Activated T-cell treated with anti-CD3 and anti-CD28 coated beads, Interleukin-2, amount 50 U/mL, for 72 hours (primary cell): Measurements from ENCODE around the gene ZC3H7B. TPM values are rescaled to one million over a fixed set of nuclear protein-coding genes. Genes with fewer than 3 reads are reported as not detected.

ENCODE experiments used
- ATAC-seq, 2 donors: fragments of 150-1000 bp; cut with Tn5 transposase; replicated peaks in 1 of 2; 2 replicates each; pipeline ENCODE4 v1.10.0; 2021; ENCODE audit warnings: moderate library complexity in 2 of 2, mild to moderate bottlenecking in 1 of 2
- DNase-seq, 2 donors: peaks; one replicate each; pipeline ENCODE4 v3.0.0; 2021 to 2022; ENCODE audit warnings: mixed read lengths in 1 of 2
- H3K27ac Mint-ChIP-seq: one replicate; pipeline ENCODE4 v1.8.0; 2022; ENCODE audit warnings: mild to moderate bottlenecking, moderate library complexity, mixed read lengths
- H3K27me3 Mint-ChIP-seq: one replicate; pipeline ENCODE4 v1.8.0; 2022; ENCODE audit warnings: low read depth, mixed read lengths
- H3K36me3 Mint-ChIP-seq, 2 donors: one replicate each; pipeline ENCODE4 v1.8.0; 2022; ENCODE audit warnings: mixed read lengths in 2 of 2, mild to moderate bottlenecking in 1 of 2; ENCODE audit not compliant: insufficient read depth in 2 of 2
- H3K4me1 Mint-ChIP-seq: one replicate; pipeline ENCODE4 v1.8.0; 2022; ENCODE audit warnings: low read depth, mixed read lengths
- H3K4me3 Mint-ChIP-seq, 2 donors: one replicate each; pipeline ENCODE4 v1.8.0; 2022; ENCODE audit warnings: mild to moderate bottlenecking in 2 of 2, mixed read lengths in 2 of 2, moderate library complexity in 2 of 2
- H3K9me3 Mint-ChIP-seq, 2 donors: one replicate each; pipeline ENCODE4 v1.8.0; 2022; ENCODE audit warnings: mixed read lengths in 2 of 2
- total RNA-seq, 2 donors: library from RNA; stranded (reverse); gene quantifications; one replicate each; pipeline ENCODE4 v1.2.3, GENCODE V29; 2022

ZC3H7B gene
- total RNA-seq, 2 donors from 2014 or later = 46.1 to 52.4 TPM

GRCh38 chr22:41368543-41369423, 67.5 kb downstream of the ZC3H7B start:
- no peaks in the 10 kb centered on the region for H3K36me3 Mint-ChIP-seq
- H3K27me3 Mint-ChIP-seq = no peaks in the 10 kb centered on the region
- ATAC-seq = no peak
- no peak overlapping the region for H3K27ac Mint-ChIP-seq
- no peaks in the 10 kb centered on the region for H3K4me1 Mint-ChIP-seq
- H3K9me3 Mint-ChIP-seq = no peaks in the 10 kb centered on the region
- H3K4me3 Mint-ChIP-seq = no peak overlapping the region
- DNase-seq = no peak

GRCh38 chr22:41369424-41369745, 68.1 kb downstream of the ZC3H7B start:
- H3K4me1 Mint-ChIP-seq = peaks cover under 1% of the 10 kb centered on the region
- no peaks in the 10 kb centered on the region for H3K27me3 Mint-ChIP-seq
- no peaks in the 10 kb centered on the region for H3K36me3 Mint-ChIP-seq
- no peak for DNase-seq
- H3K4me3 Mint-ChIP-seq = no peak overlapping the region
- H3K9me3 Mint-ChIP-seq = no peaks in the 10 kb centered on the region
- ATAC-seq = no peak
- H3K27ac Mint-ChIP-seq = no peak overlapping the region

- Mint-ChIP-seq H3K36me3 (no peaks in the 10 kb centered on the region), H3K27ac (no peak overlapping the region), H3K4me3 (no peak overlapping the region), H3K27me3 (no peaks in the 10 kb centered on the region), H3K9me3 (no peaks in the 10 kb centered on the region), H3K4me1 (peaks cover 5% of the 10 kb centered on the region)
- ATAC-seq (no peak), DNase-seq (no peak)
Observed at GRCh38 chr22:41369837-41370236, 68.5 kb downstream of the ZC3H7B start.

- Mint-ChIP-seq H3K9me3 (no peaks in the 10 kb centered on the region), H3K27me3 (no peaks in the 10 kb centered on the region), H3K4me1 (peaks cover 19% of the 10 kb centered on the region), H3K4me3 (no peak overlapping the region), H3K36me3 (no peaks in the 10 kb centered on the region), H3K27ac (no peak overlapping the region)
- ATAC-seq = no peak
- DNase-seq = no peak
Observed at GRCh38 chr22:41377846-41378245, 76.5 kb downstream of the ZC3H7B start.

GRCh38 chr22:41380993-41381328, 79.6 kb downstream of the ZC3H7B start:
- ATAC-seq (no peak), DNase-seq (no peak)
- Mint-ChIP-seq H3K4me1 (peaks cover 14% of the 10 kb centered on the region), H3K27ac (no peak overlapping the region), H3K9me3 (no peaks in the 10 kb centered on the region), H3K27me3 (no peaks in the 10 kb centered on the region), H3K4me3 (peak overlapping the region; percentile 90 to 92), H3K36me3 (no peaks in the 10 kb centered on the region)

- H3K36me3 Mint-ChIP-seq = no peaks in the 10 kb centered on the region
- H3K4me1 Mint-ChIP-seq = peaks cover 14% of the 10 kb centered on the region
- no peaks in the 10 kb centered on the region for H3K27me3 Mint-ChIP-seq
- no peaks in the 10 kb centered on the region for H3K9me3 Mint-ChIP-seq
- peak within 1 kb of the TSS; percentile 98 for H3K27ac Mint-ChIP-seq
- peak; percentile 91 to 92 for ATAC-seq
- DNase-seq = peak; percentile 98 to 99
- H3K4me3 Mint-ChIP-seq = peak within 1 kb of the TSS; percentile 90 to 92
Observed at GRCh38 chr22:41381329-41382097, 80.2 kb downstream of the ZC3H7B start, which contains the start of gene TEF. TEF (plus strand) TSS chr22:41381942; CDS start chr22:41382045, 103 bp downstream.

- DNase-seq = peak; percentile 65 to 68
- no peaks in the 10 kb centered on the region for H3K27me3 Mint-ChIP-seq
- H3K27ac Mint-ChIP-seq = peak overlapping the region; percentile 75
- peak overlapping the region; percentile 90 to 92 for H3K4me3 Mint-ChIP-seq
- peak; percentile 50 to 51 for ATAC-seq
- no peaks in the 10 kb centered on the region for H3K36me3 Mint-ChIP-seq
- no peaks in the 10 kb centered on the region for H3K9me3 Mint-ChIP-seq
- peaks cover 14% of the 10 kb centered on the region for H3K4me1 Mint-ChIP-seq
Observed at GRCh38 chr22:41382098-41382578, 80.8 kb downstream of the ZC3H7B start.

GRCh38 chr22:41382610-41383009, 81.3 kb downstream of the ZC3H7B start:
- Mint-ChIP-seq H3K9me3 (no peaks in the 10 kb centered on the region), H3K27me3 (no peaks in the 10 kb centered on the region), H3K4me1 (peaks cover 14% of the 10 kb centered on the region), H3K36me3 (no peaks in the 10 kb centered on the region), H3K4me3 (peak overlapping the region; percentile 90 to 92), H3K27ac (peak overlapping the region; percentile 75)
- no peak for ATAC-seq
- no peak for DNase-seq

- ATAC-seq (no peak), DNase-seq (no peak)
- Mint-ChIP-seq H3K4me1 (peaks cover 14% of the 10 kb centered on the region), H3K27me3 (no peaks in the 10 kb centered on the region), H3K9me3 (no peaks in the 10 kb centered on the region), H3K27ac (no peak overlapping the region), H3K4me3 (peak overlapping the region; percentile 90 to 92), H3K36me3 (no peaks in the 10 kb centered on the region)
Observed at GRCh38 chr22:41383085-41383484, 81.8 kb downstream of the ZC3H7B start.

- Mint-ChIP-seq H3K9me3 (no peaks in the 10 kb centered on the region), H3K36me3 (no peaks in the 10 kb centered on the region), H3K27me3 (no peaks in the 10 kb centered on the region), H3K4me3 (no peak overlapping the region), H3K4me1 (peaks cover 14% of the 10 kb centered on the region), H3K27ac (no peak overlapping the region)
- ATAC-seq (no peak), DNase-seq (no peak)
Observed at GRCh38 chr22:41384128-41384527, 82.8 kb downstream of the ZC3H7B start.

GRCh38 chr22:41387341-41387740, 86.0 kb downstream of the ZC3H7B start:
- Mint-ChIP-seq H3K27ac (no peak overlapping the region), H3K36me3 (no peaks in the 10 kb centered on the region), H3K9me3 (no peaks in the 10 kb centered on the region), H3K4me1 (peaks cover 5% of the 10 kb centered on the region), H3K4me3 (no peak overlapping the region), H3K27me3 (no peaks in the 10 kb centered on the region)
- DNase-seq = no peak
- no peak for ATAC-seq

- Mint-ChIP-seq H3K27me3 (no peaks in the 10 kb centered on the region), H3K9me3 (no peaks in the 10 kb centered on the region), H3K4me1 (no peaks in the 10 kb centered on the region), H3K27ac (no peak overlapping the region), H3K4me3 (no peak overlapping the region), H3K36me3 (no peaks in the 10 kb centered on the region)
- DNase-seq (no peak), ATAC-seq (no peak)
Observed at GRCh38 chr22:41394012-41394356, 92.7 kb downstream of the ZC3H7B start.

GRCh38 chr22:41395531-41396240, 94.4 kb downstream of the ZC3H7B start:
- H3K27ac Mint-ChIP-seq = no peak overlapping the region
- no peaks in the 10 kb centered on the region for H3K36me3 Mint-ChIP-seq
- H3K4me1 Mint-ChIP-seq = no peaks in the 10 kb centered on the region
- no peak for ATAC-seq
- H3K27me3 Mint-ChIP-seq = no peaks in the 10 kb centered on the region
- no peak overlapping the region for H3K4me3 Mint-ChIP-seq
- no peak for DNase-seq
- no peaks in the 10 kb centered on the region for H3K9me3 Mint-ChIP-seq
